Measurements from ENCODE around the gene OS9. TPM values are rescaled to one million over a fixed set of nuclear protein-coding genes. Genes with fewer than 3 reads are reported as not detected.
"Not testable (repeated sequence)": the region's sequence is repeated elsewhere in the genome, so short reads cannot be mapped to it uniquely, and the experiment has no call there.

The OS9 gene
- total RNA-seq, 1 donor from 2014 or later = 284 TPM

DNA sequence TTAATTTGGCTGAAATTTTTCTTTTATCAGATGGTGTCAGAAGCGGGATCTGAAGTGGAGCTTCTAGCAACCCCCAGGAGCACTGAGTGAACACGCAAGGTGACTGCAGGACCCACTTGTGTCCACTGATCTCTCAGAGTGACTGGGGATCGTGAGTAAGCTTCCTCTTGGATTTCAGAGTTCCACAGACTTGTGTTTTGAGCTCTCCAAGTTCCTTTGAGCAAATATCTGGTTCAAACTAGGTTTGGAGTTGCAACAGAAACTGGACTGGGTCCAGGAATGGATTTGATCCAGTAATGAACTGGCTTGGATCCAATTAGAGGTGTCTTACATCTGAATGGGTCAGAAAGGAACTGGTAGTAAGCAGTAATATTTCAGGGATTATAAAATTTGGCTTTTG lies 36.2 kb upstream of the OS9 start:
- Mint-ChIP-seq H3K27ac (ENCODE audit: unreplicated experiment) (no peak overlapping the region), H3K4me1 (ENCODE audit: low read depth) (no peaks in the 10 kb centered on the region), H3K4me3 (ENCODE audit: unreplicated experiment) (no peak overlapping the region), H3K27me3 (ENCODE audit: low read depth) (peaks cover 24% of the 10 kb centered on the region), H3K36me3 (ENCODE audit: low read depth) (no peaks in the 10 kb centered on the region), H3K9me3 (ENCODE audit: low read depth) (peaks cover 12% of the 10 kb centered on the region)
- no peak for DNase-seq (ENCODE audit: low spot score)
- TF ChIP-seq, protein P1, sequence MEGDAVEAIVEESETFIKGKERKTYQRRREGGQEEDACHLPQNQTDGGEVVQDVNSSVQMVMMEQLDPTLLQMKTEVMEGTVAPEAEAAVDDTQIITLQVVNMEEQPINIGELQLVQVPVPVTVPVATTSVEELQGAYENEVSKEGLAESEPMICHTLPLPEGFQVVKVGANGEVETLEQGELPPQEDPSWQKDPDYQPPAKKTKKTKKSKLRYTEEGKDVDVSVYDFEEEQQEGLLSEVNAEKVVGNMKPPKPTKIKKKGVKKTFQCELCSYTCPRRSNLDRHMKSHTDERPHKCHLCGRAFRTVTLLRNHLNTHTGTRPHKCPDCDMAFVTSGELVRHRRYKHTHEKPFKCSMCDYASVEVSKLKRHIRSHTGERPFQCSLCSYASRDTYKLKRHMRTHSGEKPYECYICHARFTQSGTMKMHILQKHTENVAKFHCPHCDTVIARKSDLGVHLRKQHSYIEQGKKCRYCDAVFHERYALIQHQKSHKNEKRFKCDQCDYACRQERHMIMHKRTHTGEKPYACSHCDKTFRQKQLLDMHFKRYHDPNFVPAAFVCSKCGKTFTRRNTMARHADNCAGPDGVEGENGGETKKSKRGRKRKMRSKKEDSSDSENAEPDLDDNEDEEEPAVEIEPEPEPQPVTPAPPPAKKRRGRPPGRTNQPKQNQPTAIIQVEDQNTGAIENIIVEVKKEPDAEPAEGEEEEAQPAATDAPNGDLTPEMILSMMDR (IDR thresholded peaks at IDR 0.05) = no peak

DNA sequence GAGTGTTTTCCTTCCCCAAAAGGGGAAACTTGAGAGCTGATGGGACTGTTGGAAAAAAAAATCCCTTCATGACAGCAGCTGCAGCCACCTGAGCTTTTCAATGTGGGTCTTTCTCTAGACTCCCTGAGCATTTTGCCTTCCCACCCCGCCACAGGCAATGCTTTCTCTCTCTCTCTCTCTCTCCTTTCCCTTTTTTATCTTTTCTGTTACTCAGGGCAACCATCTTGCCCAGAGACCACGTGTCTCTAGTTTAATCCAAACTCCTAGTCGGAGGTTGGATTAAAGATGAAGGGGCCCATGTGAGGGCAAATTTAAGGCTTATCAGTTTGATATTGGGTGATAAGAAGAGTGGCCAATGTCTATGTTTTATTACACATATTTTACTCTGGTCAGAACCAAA lies 35.0 kb upstream of the OS9 start:
- no peaks in the 10 kb centered on the region for H3K36me3 Mint-ChIP-seq (ENCODE audit: low read depth)

DNA sequence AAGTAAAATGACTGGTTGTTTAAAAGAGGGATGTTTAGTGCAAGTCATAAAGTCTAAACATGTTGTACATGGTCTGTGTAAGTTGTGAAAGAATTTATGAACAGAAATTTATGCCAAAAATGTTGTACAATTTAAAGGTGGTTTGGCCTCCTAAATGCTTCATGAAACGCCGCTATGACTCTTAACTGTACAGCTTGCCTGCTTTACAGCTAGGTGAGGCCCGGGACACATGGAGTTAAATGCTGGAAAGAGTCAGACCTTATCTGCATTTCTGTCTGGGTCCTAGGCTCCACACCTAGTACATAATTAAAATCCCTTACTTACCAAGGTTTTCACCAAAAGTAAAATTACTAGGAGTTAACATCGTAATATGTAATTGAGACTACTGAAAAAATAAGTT lies 32.6 kb upstream of the OS9 start:
- Mint-ChIP-seq H3K4me1 (ENCODE audit: low read depth) (no peaks in the 10 kb centered on the region), H3K9me3 (ENCODE audit: low read depth) (peaks cover 10% of the 10 kb centered on the region), H3K27ac (ENCODE audit: unreplicated experiment) (no peak overlapping the region), H3K4me3 (ENCODE audit: unreplicated experiment) (no peak overlapping the region), H3K36me3 (ENCODE audit: low read depth) (no peaks in the 10 kb centered on the region), H3K27me3 (ENCODE audit: low read depth) (peaks cover 15% of the 10 kb centered on the region)
- TF ChIP-seq, protein P1 (IDR thresholded peaks at IDR 0.05) = no peak
- DNase-seq (ENCODE audit: low spot score) = no peak

More for the DNA sequence above, 35.0 kb upstream of the OS9 start:
- H3K27ac Mint-ChIP-seq (ENCODE audit: unreplicated experiment) = no peak overlapping the region
- peaks cover 22% of the 10 kb centered on the region for H3K27me3 Mint-ChIP-seq (ENCODE audit: low read depth)
- no peaks in the 10 kb centered on the region for H3K4me1 Mint-ChIP-seq (ENCODE audit: low read depth)
- no peak overlapping the region for H3K4me3 Mint-ChIP-seq (ENCODE audit: unreplicated experiment)
- DNase-seq (ENCODE audit: low spot score) = no peak
- TF ChIP-seq, protein P1 (IDR thresholded peaks at IDR 0.05) = no peak
- peaks cover 10% of the 10 kb centered on the region for H3K9me3 Mint-ChIP-seq (ENCODE audit: low read depth)

DNA sequence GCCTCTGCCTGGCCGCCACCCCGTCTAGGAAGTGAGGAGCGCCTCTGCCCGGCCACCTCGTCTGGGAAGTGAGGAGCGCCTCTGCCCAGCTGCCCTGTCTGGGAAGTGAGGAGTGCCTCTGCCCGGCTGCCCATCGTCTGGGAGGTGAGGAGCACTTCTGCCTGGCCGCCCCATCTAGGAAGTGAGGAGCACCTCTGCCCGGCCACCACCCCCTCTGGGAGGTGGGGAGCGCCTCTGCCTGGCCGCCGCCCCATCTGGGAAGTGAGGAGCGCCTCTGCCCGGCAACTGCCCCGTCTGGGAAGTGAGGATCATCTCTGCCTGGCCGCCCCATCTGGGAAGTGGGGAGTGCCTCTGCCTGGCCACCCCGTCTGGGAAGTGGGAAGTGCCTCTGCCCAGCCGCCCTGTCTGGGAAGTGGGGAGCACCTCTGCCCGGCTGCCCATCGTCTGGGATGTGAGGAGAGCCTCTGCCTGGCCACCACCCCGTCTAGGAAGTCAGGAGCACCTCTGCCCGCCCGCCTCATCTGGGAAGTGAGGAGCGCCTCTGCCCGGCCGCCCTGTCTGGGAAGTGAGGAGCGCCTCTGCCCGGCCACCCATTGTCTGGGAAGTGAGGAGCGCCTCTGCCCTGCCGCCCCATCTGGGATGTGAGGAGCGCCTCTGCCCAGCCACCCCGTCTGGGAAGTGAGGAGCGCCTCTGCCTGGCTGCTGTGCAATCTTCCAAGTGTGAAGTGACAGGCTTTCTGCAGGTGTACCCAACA lies 28.7 kb upstream of the OS9 start:
- DNase-seq (ENCODE audit: low spot score) = peak; percentile 94
- not testable (repeated sequence) for H3K9me3 Mint-ChIP-seq (ENCODE audit: low read depth); H3K27ac Mint-ChIP-seq (ENCODE audit: unreplicated experiment); H3K4me1 Mint-ChIP-seq (ENCODE audit: low read depth); H3K27me3 Mint-ChIP-seq (ENCODE audit: low read depth); H3K4me3 Mint-ChIP-seq (ENCODE audit: unreplicated experiment); H3K36me3 Mint-ChIP-seq (ENCODE audit: low read depth)

DNA sequence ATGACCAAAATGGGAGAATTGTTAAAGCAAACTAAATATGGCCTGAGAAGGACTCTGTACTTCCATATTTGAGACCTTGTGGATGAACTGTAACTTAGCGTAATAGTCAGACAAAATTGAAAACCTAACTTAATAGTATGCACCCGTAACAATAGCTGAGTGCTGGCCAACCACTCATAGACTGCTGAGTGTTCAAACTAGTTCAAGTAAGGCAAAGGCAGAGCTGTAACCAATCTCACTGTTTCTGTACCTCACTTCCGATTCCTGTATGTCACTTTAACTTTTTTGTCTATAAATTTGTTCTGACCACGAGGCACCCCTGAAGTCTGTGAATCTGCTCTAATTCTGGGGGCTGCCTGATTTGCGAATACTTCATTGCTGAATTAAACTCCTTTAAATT lies 27.0 kb upstream of the OS9 start:
- DNase-seq (ENCODE audit: low spot score) = no peak
- TF ChIP-seq, protein P1 (IDR thresholded peaks at IDR 0.05) = no peak
- H3K9me3 Mint-ChIP-seq (ENCODE audit: low read depth) = peaks cover 3% of the 10 kb centered on the region
- peaks cover 9% of the 10 kb centered on the region for H3K27me3 Mint-ChIP-seq (ENCODE audit: low read depth)
- no peaks in the 10 kb centered on the region for H3K4me1 Mint-ChIP-seq (ENCODE audit: low read depth)
- no peak overlapping the region for H3K4me3 Mint-ChIP-seq (ENCODE audit: unreplicated experiment)
- H3K36me3 Mint-ChIP-seq (ENCODE audit: low read depth) = no peaks in the 10 kb centered on the region
- no peak overlapping the region for H3K27ac Mint-ChIP-seq (ENCODE audit: unreplicated experiment)

DNA sequence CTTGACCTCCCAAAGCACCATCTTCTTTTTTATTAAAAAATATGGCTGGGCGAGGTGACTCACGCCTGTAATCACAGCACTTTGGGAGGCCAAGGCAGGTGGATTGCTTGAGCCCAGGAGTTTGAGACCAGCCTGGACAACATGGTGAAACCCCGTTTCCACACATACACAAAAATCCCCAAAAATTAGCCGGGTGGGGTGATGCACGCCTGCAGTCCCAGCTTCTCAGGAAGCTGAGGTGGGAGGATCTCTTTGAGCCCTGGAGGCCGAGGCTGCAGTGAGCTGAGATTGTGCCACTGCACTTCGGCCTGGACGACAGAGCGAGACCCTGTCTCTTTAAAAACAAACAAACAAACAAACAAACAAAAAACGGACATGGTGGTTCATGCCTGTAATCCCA lies 24.2 kb upstream of the OS9 start:
- H3K27ac Mint-ChIP-seq (ENCODE audit: unreplicated experiment) = not testable (repeated sequence)

DNA sequence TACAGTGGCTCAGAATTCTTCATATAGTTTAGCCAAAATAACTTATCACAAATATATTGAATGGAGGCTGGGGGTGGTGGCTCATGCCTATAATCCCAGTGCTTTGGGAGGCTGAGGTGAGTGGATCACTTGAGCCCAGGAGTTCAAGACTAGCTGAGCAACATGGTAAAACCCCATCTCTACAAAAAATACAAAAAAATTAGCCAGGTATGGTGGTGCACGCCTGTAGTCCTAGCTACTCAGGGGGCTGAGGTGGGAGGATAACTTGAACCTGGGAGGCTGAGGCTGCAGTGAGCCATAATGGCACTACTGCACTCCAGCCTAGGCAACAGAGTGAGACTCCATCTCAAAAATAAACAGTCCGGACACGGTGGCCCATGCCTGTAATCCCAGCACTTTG lies 22.1 kb upstream of the OS9 start:
- peaks cover 17% of the 10 kb centered on the region for H3K27me3 Mint-ChIP-seq (ENCODE audit: low read depth)
- not testable (repeated sequence) for H3K4me1 Mint-ChIP-seq (ENCODE audit: low read depth); DNase-seq (ENCODE audit: low spot score); H3K4me3 Mint-ChIP-seq (ENCODE audit: unreplicated experiment); H3K36me3 Mint-ChIP-seq (ENCODE audit: low read depth); H3K27ac Mint-ChIP-seq (ENCODE audit: unreplicated experiment); H3K9me3 Mint-ChIP-seq (ENCODE audit: low read depth)

More for the DNA sequence above, 24.2 kb upstream of the OS9 start:
- H3K9me3 Mint-ChIP-seq (ENCODE audit: low read depth); H3K4me1 Mint-ChIP-seq (ENCODE audit: low read depth); H3K4me3 Mint-ChIP-seq (ENCODE audit: unreplicated experiment); DNase-seq (ENCODE audit: low spot score); H3K36me3 Mint-ChIP-seq (ENCODE audit: low read depth): not testable (repeated sequence)
- H3K27me3 Mint-ChIP-seq (ENCODE audit: low read depth) = peaks cover 17% of the 10 kb centered on the region
